Inflammatory macrophage treated with lipopolysaccharide for 4 hours (primary cell): Measurements from ENCODE around the gene PDAP1.
"Not testable (repeated sequence)": the region's sequence is repeated elsewhere in the genome, so short reads cannot be mapped to it uniquely, and the experiment has no call there.

Source experiments
- DNase-seq: peaks from one replicate; pipeline ENCODE4 v3.0.0-alpha.2; 2020

The PDAP1 gene

DNA sequence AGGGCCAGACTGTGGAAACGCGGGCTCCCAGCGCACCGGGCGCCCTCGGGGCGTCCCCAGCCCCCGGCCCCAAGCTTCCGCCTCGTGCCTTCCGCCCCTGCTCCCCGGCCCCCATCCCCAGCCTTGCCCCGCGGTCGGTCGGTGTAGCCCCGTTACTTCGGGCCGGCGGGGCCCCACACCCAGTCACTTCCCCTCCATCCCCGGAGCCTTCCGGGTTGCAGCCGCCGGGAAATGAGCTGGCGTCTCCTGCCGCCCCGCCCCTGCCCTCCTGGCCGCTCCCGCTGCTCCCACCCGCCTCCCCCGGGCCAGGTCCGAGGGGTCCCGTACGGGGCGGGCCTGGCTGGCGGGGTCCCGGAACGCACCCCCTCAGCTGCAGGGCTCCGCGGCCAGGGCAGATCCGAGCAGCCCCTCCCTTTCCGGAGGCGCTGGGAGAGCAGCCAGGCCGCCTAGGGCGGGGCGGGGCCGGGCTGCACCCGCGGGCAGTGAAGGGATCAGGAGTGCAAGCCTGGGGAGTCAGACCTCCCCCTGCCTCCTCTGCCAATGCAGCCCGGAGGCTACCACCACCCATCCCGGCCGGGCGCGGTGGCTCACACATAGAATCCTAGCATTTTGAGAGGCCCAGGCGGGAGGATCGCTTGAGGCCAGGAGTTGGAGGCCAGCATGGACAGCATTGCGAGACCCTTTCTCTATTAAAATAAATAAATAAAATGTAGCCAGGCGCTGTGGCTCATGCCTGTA is 33.2 kb downstream of the PDAP1 start:
- peak; percentile 80 for DNase-seq

DNA sequence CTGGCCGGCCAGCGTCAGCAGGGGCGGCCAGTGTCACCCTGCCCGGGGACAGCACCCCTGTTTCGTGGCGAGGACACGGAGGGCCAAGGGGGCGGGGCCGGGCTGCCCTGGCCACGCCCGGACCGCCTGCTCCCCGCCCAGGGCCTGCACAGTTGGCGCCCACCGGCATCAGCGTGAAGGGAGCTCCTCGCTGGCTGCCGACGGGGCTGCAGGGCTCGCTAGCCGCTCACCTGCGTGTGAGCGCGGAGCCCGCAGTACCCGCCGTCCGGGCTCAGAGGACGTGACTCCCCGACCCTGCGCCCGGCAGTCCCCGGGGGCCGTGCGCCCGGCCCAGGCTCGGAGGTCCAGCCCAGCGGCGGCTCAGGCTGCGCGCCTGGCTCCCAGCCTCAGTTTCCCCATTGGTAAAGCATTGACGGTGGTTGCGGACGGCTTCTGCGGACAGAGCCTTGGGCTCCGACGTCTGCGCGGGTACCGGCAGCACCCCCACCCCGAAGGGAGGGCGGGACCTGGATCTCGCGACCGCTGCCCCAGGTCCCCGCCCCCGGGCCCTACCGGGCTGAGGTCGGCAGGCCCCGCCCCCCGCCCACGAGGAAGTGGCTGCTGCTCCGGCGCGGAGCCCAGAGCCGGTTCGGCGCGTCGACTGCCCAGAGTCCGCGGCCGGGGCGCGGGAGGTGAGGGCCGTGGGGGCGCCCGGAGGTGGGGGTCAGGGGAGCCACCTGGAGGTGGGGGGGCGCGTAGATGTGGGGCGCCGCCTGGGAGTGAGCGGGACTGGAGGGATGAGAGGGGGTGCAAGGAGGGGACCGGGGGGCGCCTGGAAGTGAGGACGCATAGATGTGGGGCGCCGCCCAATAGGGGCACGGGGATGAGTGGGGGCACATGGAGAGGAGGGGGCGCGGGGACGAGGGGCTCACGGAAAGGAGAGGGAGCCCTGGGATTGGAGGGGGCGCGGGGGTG is 34.0 kb downstream of the PDAP1 start, which contains the start of gene ARPC1B:
TSS of gene ARPC1B (plus strand) at position 620 of the 954 bp plus-strand sequence. CDS start 10,985 bp downstream, outside the sequence.
- DNase-seq = peak; percentile 91

DNA sequence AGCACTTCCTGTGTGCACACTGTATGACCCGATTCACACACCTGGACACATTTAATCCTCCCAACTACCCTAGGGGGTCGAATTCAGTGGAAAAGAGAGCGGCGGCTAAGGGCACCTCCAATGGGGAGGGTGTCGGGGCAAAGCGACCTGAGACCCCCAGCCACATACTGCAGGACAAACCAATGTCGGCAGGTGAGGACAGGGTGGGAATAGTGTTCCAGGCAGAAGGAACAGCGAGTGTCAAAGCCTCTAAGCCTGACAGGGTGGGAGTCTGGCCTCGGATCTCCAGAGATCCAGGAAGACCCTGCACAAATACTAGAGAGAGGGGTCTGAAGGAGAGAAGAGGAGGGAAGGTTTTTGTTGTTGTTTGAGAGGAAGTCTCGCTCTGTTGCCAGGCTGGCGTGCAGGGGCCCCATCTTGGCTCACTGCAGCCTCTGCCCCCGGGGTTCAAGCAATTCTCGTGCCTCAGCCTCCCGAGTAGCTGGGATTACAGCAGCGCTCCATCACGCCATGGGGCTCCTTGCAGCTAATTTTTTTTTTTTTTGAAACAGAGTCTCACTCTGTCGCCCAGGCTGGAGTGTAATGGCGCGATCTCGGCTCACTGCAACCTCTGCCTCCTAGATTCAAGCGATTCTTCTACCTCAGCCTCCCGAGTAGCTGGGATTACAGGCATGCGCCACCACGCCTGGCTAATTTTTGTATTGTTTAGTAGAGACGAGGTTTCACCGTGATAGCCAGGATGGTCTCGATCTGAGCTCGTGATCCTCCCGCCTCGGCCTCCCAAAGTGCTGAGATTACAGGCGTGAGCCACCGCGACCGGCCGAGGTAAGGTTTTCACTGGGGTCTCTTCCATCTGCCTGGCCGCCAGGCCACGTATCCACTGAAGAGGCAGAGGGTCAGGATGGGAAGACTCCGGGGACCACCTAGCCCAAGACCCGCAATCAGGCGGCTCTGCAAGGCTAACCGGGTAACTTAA is 35.0 kb downstream of the PDAP1 start:
- no peak for DNase-seq

DNA sequence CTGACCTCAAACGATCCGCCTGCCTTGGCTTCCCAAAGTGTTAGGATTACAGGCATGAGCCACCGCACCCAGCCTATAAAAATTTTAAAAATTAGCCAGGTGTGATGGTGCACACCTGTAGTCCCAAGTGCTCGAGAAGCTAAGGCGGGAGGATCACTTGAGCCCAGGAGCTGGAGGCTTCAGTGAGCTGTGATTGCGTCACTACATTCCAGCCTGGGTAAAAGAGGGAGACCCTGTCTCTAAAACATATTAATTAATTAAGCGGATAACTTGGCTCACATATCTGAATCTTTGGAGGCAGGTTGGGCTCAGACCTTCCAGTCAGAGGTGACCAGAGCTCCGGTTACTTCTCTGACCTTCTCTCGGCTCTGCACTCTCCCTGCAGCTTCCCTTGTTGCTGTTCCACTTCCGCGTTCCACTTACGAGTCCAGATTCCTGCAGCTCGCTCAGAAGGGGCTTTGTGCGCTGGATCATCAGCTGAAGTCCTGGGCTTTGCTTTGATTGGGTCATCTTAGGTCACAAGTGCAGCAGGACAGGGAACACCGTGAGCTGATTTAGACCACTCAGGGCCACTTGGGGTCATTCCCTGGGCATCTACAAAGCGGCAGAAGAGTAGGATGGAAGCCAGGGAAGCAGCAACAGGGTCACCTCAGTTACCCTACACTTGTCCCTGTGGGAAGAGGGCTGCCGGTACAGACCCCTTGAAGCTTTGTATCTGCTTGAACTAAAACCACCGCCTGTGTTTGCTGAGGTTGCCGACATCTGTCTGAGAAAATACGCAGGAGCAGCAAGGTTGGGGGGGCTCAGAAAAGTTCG is 35.9 kb downstream of the PDAP1 start:
- peak; percentile 31 for DNase-seq

DNA sequence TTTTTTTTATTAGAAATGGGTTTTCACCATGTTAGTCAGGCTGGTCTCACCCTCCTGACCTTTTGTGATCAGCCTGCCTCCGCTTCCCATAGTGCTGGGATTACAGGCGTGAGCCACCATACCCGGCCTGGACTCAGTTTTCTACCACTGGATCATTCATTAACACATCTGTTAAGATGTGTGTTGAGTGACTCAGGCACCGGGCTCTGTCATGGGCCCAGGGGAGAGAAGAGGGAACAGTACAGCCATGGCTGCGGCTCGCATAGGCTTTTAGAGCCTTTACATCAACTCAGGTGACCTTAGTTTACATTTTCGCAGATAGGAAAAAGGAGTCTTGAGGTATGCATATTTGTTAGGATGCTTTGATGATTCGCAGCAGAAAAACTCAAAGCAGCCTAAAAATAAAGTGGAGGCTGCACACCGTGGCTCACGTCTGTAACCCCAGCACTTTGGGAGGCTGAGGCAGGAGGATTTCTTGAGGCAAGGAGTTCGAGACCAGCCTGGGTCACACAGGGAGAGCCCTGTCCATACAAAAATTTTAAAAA is 36.9 kb downstream of the PDAP1 start:
- no peak for DNase-seq

DNA sequence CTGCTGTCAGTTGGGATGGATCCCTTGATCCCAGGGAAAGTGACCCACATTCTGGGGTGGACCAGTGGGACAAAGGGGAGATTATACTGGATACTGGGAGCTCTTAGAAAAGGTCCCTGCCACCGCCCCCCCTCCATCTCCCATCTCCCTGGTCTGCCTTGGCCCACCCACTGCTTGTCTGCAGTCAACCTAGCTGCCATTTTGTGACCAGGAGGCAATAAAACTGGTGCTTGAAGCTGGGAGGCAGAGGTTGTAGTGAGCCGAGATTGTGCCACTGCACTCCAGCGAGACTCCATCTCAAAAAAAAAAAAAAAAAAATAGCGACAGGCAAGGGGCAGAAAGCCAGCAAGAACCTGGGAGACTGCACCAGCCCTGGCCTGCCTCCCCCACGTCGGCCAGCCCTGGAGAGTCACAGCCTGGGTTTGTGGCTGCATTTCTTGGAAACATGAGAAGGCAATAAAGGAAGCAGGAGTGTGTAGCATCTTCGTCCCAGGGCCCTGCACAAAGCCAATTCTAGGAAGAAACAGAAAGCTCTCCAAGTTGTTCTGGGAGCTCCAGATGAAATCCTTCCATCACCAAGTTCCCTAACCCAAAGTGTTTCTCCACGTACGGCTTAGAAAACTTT is 38.5 kb downstream of the PDAP1 start:
- no peak for DNase-seq

DNA sequence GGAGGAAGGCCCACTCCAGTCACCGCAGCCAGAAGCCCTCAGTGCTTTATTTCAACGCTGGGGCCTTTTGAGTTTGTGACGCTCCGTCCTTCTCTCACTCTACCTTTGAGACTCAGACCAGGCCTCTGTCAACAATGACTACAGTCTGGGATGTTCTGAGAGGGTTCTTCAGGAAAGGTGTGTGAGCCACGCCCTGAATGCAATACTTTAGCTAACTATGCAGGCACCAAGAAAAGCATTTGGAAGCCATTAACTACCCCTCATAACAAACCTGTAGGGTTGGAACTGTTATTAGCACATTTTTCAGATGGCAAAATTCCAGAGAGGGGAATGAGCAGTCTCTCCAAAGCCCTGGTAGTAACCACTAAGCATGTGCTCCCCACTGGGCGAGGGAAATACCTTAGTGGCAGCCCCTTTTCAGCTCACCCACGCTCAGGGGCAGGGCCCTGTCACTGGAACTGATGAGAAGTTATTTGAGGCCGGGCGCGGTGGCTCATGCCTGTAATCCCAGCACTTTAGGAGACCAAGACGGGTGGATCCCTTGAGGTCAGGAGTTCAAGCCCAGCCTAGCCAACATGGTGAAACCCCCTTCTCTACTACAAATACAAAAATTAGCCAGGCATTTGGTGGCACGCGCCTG is 39.5 kb downstream of the PDAP1 start:
- no peak for DNase-seq

DNA sequence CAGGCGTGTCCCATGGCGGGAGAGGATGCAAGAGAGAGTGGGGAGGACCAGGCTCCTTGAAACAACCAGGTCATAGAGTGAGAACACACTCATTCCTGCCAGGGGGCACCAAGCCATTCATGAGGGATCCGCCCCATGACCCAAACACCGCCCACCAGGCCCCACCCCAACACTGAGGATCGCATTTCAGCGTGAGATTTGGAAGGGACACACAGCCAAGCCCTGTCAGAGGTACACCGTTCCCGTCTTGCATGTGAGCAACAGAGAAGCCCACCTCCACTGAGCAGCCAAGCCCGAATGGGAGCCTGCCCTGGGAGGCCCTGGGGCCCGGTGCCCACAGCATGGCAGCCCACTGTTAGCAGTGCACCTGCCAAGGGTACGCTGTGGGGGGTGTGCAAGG is 41.8 kb downstream of the PDAP1 start:
- no peak for DNase-seq

DNA sequence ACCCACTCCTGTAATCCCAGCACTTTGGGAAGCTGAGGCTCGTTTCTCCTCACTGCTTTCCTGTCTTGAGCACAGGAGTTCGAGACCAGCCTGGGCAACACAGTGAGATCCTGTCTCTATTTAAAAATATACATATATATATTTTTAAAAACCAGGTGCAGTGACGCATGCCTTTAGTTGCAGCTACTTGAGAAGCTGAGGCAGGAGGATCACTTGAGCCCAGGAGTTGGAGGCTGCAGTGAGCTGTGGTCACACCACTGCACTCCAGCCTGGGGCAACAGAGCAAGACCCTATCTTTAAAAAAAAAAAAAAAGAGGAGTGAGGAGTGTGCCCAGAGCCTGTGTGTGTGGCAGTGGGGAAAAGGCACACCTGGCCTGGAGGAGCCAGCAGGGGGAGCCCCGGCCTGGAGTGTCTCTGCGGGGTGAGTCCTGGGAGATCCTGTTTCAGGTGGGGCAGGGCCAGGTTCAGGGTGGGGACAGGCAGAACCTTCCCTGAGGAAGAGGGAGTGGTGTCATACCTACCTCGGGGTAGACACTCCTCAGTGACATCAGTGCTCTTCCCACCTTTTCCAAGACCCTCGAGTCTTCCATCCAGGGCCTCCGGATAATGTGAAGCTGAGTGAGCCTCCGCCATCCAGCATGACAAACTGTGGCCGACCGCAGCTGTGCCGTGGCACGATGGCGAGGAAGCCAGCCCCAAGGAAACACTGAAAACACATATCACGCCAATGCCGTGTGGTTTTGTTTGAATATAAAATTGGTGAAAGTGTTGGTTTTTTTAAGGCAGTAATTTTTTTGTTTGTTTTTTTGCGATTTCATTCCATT is 42.9 kb downstream of the PDAP1 start:
- no peak for DNase-seq

DNA sequence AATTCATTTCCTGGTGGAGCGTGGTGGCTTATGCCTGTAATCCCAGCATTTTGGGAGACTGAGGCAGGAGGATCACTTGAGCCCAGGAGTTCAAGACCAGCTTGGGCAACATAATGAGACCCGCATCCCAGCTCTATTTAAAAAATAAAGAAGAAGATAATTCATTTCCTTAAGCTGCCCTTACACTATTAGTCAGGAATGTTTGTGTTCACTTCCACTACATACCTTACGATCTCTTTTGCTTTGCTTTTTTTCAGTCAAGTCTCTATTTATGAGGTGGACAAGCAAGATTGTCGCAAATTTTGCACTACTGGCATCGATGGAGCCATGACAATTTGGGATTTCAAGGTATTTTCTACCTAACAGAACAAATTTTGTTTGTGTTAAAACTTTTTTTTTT is 45.1 kb downstream of the PDAP1 start:
- no peak for DNase-seq

DNA sequence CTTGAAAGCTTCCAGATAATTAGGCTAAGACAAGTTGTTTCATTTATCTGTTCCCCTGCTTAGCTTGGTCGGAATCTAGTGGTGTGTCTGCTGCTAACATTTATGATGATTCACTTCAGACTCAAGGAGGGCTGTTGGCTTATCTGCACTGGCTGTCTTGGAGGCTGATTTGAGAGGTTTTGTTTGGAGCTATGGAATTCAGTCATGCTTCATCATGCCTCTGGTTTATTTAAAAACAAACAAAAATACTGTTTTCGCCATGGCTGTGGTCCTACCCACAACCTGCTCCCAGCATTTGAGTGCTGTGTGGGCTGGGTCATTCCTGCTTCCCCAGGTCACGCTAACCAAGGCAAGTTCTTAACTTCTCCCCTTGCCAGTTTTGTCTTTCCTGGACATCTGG is 45.6 kb downstream of the PDAP1 start:
- DNase-seq = no peak

DNA sequence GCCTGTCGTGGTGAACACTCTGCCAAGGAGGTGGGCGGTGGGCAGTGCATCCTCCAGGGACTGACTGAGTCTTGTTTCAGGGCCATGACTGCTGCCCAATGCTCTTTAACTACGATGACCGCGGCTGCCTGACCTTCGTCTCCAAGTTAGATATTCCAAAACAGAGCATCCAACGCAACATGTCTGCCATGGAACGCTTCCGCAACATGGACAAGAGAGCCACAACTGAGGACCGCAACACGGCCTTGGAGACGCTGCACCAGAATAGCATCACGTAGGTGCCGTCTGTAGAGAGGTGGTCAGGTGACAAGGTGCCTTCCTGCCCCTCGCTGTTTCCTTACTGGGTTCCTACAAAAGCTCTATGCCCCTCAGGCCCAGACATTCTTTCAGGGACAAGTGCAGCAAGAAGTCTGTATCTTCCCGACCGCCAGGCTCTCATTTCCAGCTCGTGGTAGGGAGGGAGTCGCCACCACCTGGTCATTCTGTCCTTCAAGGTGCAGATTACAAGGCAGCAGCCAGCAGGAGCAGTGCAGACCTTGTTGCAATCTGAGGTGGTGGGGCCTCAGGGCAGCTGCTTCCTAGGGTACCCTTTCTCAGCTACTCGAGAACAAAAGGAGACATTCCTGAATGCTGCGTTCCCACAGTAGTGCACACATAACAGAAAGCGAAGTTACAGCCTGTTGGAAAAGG is 48.8 kb downstream of the PDAP1 start:
- no peak for DNase-seq

DNA sequence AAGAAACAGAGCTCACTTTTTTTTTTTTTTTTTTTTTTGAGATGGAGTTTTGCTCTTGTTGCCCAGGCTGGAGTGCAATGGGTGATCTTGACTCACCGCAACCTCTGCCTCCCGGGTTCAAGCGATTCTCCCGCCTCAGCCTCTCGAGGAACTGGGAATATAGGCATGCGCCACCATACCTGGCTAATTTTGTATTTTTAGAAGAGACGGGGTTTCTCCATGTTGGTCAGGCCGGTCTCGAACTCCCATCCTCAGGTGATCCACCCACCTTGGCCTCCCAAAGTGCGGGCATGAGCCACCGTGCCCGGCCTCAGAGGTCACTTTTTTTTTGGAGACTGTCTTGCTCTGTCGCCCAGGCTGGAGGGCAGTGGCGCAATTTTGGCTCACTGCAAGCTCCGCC is 49.9 kb downstream of the PDAP1 start:
- DNase-seq = not testable (repeated sequence)

DNA sequence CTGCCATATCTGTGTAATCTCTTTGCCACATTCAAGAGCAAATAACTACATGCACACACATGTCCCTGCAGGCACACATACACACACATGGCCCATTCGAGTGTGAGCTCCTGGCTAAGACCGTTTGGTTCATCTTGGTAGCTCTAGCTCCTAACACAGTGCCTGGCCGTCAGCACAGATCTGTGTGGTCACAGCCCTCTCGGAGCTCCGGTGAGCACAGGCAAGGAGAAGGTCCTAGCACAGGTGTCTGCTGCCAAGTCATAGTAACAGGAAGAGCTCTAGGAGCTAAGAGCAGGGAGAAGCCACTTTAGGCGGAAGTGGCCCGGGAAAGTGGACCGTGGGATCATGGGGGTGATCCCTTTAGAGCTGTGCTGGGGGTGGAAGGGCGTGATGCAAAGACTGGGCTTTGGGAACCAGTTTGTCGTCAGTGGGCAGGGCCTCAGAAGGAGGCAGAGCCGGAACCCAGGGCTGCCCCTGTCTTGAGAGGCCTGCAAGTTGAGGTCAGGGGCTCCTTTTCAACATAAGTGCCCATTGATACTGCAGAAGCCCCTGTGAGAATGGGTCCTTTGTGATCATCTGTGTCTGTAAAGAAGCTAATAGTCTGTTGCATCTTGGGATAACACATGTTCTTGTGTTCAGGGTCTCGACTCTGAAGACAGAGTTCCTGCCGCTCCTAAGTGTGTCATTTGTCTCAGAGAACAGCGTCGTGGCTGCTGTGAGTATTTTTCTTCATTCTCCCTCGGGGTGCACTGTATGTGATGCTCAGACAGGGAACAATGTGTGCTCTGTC is 50.5 kb downstream of the PDAP1 start:
- no peak for DNase-seq

DNA sequence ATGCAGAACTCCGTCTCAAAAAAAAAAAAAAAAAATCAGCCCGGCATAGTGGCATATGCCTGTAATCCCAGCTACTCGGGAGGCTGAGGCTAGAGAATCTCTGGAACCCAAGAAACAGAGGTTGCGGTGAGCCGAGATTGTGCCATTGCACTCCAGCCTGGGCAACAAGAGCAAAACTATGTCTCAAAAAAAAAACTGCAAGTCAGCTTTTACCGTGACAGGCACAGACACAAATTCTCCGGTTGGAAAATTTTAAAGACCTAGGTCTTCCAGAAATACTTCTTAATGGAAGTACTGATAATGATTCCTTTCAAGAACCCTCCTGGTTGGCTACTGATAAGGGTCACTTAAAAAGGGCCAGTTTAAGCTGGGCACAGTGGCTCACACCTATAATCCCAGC is 53.3 kb downstream of the PDAP1 start:
- no peak for DNase-seq

DNA sequence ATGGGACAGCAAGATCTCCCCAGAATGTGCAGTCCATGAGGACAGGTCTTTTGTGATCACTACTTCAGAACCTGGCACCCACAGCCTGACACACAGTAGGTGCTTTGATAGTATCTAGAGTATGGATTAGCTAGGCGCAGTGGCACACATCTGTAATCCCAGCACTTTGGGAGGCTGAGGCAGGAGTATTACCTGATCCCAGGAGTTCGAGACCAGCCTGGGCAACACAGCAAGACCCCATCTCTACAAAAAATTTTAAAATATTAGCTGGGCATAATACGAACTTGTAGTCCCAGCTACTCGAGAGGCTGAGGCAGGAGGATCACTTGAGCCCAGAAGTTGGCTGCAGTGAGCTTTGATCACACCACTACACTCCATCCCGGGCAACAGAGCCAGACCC is 56.1 kb downstream of the PDAP1 start:
- no peak for DNase-seq

DNA sequence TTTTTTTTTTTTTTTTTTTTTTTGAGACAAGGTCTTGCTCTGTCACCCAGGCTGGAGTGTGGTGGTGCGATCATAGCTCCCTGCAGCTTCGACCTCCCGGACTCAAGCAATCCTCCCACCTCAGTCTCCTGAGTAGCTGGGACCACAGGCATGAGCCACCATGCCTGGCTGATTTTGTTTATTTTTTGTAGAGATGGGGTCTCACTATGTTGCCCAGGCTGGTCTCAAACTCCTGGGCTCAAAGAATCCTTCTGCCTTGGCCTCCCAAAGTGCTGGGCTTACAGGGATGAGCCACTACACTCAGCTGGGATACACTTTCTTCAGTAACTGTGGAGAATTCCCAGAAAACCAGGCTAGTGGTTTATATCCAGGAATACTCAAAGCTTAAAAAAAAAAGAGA is 57.8 kb downstream of the PDAP1 start:
- not testable (repeated sequence) for DNase-seq
